Hepatocyte (in vitro differentiated cells): ENCODE results near the gene ANXA7. TPM values are rescaled to one million over a fixed set of nuclear protein-coding genes. Genes with fewer than 3 reads are reported as not detected.

ENCODE experiments used
- DNase-seq: peaks from one replicate; pipeline ENCODE4 v3.0.0-alpha.2; 2016; ENCODE audit warnings: low spot score
- H2AFZ ChIP-seq: fragments of 200-600 bp; sonication (generic); 2 replicates; pipeline ENCODE4 v1.6.0; 2016; ENCODE audit warnings: antibody characterized with exemption, mild to moderate bottlenecking
- H3K27ac ChIP-seq: fragments of 200-600 bp; sonication (generic); 2 replicates; pipeline ENCODE4 v1.5.1; 2016; ENCODE audit warnings: mild to moderate bottlenecking
- H3K27me3 ChIP-seq: fragments of 200-600 bp; sonication (generic); 2 replicates; pipeline ENCODE4 v1.6.1; 2016
- H3K36me3 ChIP-seq: fragments of 200-600 bp; sonication (generic); replicated peaks from 2 replicates; pipeline ENCODE4 v1.5.1; 2016; ENCODE audit warnings: low read depth; ENCODE audit not compliant: insufficient read depth
- H3K4me1 ChIP-seq: fragments of 200-600 bp; sonication (generic); 2 replicates; pipeline ENCODE4 v1.5.1; 2016; ENCODE audit warnings: mild to moderate bottlenecking, moderate library complexity; ENCODE audit not compliant: insufficient read depth
- H3K4me2 ChIP-seq: fragments of 200-600 bp; sonication (generic); 2 replicates; pipeline ENCODE4 v1.6.0; 2016
- H3K4me3 ChIP-seq: fragments of 200-600 bp; sonication (generic); 2 replicates; pipeline ENCODE4 v1.5.1; 2016; ENCODE audit warnings: mild to moderate bottlenecking
- H3K79me2 ChIP-seq: fragments of 200-600 bp; sonication (generic); 2 replicates; pipeline ENCODE4 v1.6.0; 2017; ENCODE audit warnings: mild to moderate bottlenecking
- H3K9me2 ChIP-seq: fragments of 200-600 bp; sonication (generic); replicated peaks from 2 replicates; pipeline ENCODE4 v1.6.0; 2017; ENCODE audit warnings: mild to moderate bottlenecking; ENCODE audit not compliant: insufficient read depth
- H3K9me3 ChIP-seq: fragments of 200-600 bp; sonication (generic); 2 replicates; pipeline ENCODE4 v1.5.1; 2016; ENCODE audit warnings: low read depth, mild to moderate bottlenecking
- H4K20me1 ChIP-seq: fragments of 200-600 bp; sonication (generic); 2 replicates; pipeline ENCODE4 v1.6.0; 2016; ENCODE audit warnings: mild to moderate bottlenecking; ENCODE audit not compliant: insufficient read depth, poor library complexity, severe bottlenecking
- CTCF ChIP-seq: fragments of 200-600 bp; sonication (generic); IDR thresholded peaks from 2 replicates; pipeline ENCODE4 v1.5.1; 2016; ENCODE audit warnings: antibody characterized with exemption, mild to moderate bottlenecking; ENCODE audit not compliant: poor library complexity
- EZH2 ChIP-seq: fragments of 200-600 bp; sonication (generic); IDR thresholded peaks from 2 replicates; pipeline ENCODE4 v1.6.1; 2016; ENCODE audit warnings: antibody characterized with exemption, mild to moderate bottlenecking, borderline replicate concordance
- EZH2phosphoT487 ChIP-seq: fragments of 200-600 bp; sonication (generic); IDR thresholded peaks from one replicate; pipeline ENCODE4 v1.6.1; 2018; ENCODE audit warnings: antibody characterized with exemption, mild to moderate bottlenecking, low read depth, moderate library complexity; ENCODE audit not compliant: unreplicated experiment, severe bottlenecking
- WGBS: methylation state at CpG from one replicate; pipeline ENCODE4 v1.1.6; 2016; ENCODE audit warnings: low lambda C conversion rate; ENCODE audit errors: missing lambda C conversion rate; 5-methylcytosine and 5-hydroxymethylcytosine counted together
- polyA plus RNA-seq: library from polyadenylated mRNA; unstranded; fragments of >200 nt; fragmentation: Nextera tagmentation; extraction: Ambion mirVana; gene quantifications from 2 replicates; pipeline ENCODE4 v1.2.1, GENCODE V29; 2016
- total RNA-seq: library from RNA; depleted of rRNA; stranded (reverse); fragments of >200 nt; gene quantifications from 2 replicates; pipeline ENCODE4 v1.2.3, GENCODE V29; 2014

Gene ANXA7
- total and polyA plus RNA-seq, 2 experiments from 2014 or later, result 88.8 to 90.7 TPM

- H3K27ac ChIP-seq, result peak within 1 kb of the TSS; percentile 5
- no peaks in the 10 kb centered on the region for H3K27me3 ChIP-seq
- no peaks in the 10 kb centered on the region for H3K9me3 ChIP-seq
- DNase-seq, result no peak
- H3K4me2 ChIP-seq, result peak within 1 kb of the TSS; percentile 32
- TF ChIP-seq CTCF (no peak), EZH2 (no peak), EZH2phosphoT487 (no peak)
- no peaks in the 10 kb centered on the region for H3K79me2 ChIP-seq
- H3K36me3 ChIP-seq, result no peaks in the 10 kb centered on the region
- H3K4me3 ChIP-seq, result no peak within 1 kb of the TSS
- no peaks in the 10 kb centered on the region for H3K9me2 ChIP-seq
- no peaks in the 10 kb centered on the region for H4K20me1 ChIP-seq
- H3K4me1 ChIP-seq, result peaks cover 7% of the 10 kb centered on the region
- no peak within 1 kb of the TSS for H2AFZ ChIP-seq
Measured at GRCh38 chr10:73433538-73433867, 19.6 kb upstream of the ANXA7 start, which contains the start of gene MSS51. TSS of gene MSS51 (minus strand) at chr10:73433561. CDS start at chr10:73428284, 5,277 bp downstream.

GRCh38 chr10:73432646-73433537 is 19.0 kb upstream of the ANXA7 start:
- Histone ChIP-seq H3K27ac (no peak overlapping the region), H3K9me3 (no peaks in the 10 kb centered on the region), H3K79me2 (no peaks in the 10 kb centered on the region), H4K20me1 (no peaks in the 10 kb centered on the region), H3K4me2 (peak overlapping the region; percentile 32), H2AFZ (no peak overlapping the region), H3K27me3 (no peaks in the 10 kb centered on the region), H3K36me3 (no peaks in the 10 kb centered on the region), H3K4me3 (no peak overlapping the region), H3K9me2 (no peaks in the 10 kb centered on the region), H3K4me1 (peaks cover 7% of the 10 kb centered on the region)
- WGBS, result 58% methylated on average over 2 of the region's 2 CpGs
- TF ChIP-seq CTCF (no peak), EZH2 (no peak), EZH2phosphoT487 (no peak)
- DNase-seq, result no peak

- Histone ChIP-seq H3K4me1 (no peaks in the 10 kb centered on the region), H3K27me3 (no peaks in the 10 kb centered on the region), H3K4me2 (no peak overlapping the region), H2AFZ (no peak overlapping the region), H3K9me3 (no peaks in the 10 kb centered on the region), H3K36me3 (peaks cover 4% of the 10 kb centered on the region), H3K9me2 (no peaks in the 10 kb centered on the region), H3K4me3 (no peak overlapping the region), H4K20me1 (no peaks in the 10 kb centered on the region), H3K27ac (no peak overlapping the region), H3K79me2 (no peaks in the 10 kb centered on the region)
- WGBS, result 97% methylated on average over 4 of the region's 4 CpGs
- no peak for DNase-seq
- TF ChIP-seq EZH2, result no peak
- no peak for TF ChIP-seq EZH2phosphoT487
- TF ChIP-seq CTCF, result no peak
Measured at GRCh38 chr10:73426318-73426717, 12.5 kb upstream of the ANXA7 start.
